WTC11 (cell line): ENCODE data around the gene RBBP4. TPM values are rescaled to one million over a fixed set of nuclear protein-coding genes. Genes with fewer than 3 reads are reported as not detected.
"Not testable (repeated sequence)": the region's sequence is repeated elsewhere in the genome, so short reads cannot be mapped to it uniquely, and the experiment has no call there.

ENCODE experiments used
- ATAC-seq: fragments of 200-7000 bp; cut with Tn5 transposase; 2 replicates; pipeline ENCODE4 v1.10.0; 2021; ENCODE audit warnings: mild to moderate bottlenecking, moderate library complexity
- CTCF ChIA-PET: fragments of 300-600 bp; sonication (Branson Sonifier 250); formaldehyde crosslinking; loops from one replicate; lab custom pipeline; 2021; ENCODE audit warnings: antibody characterized with exemption; lab: Charles Lee
- POLR2A ChIA-PET: fragments of 350-600 bp; sonication (Branson Sonifier 250); formaldehyde crosslinking; loops from one replicate; lab custom pipeline; 2021; ENCODE audit warnings: antibody characterized with exemption; lab: Charles Lee
- DNase-seq: peaks from one replicate; pipeline ENCODE4 v3.0.0; 2021; ENCODE audit warnings: low spot score
- H3K27ac Mint-ChIP-seq: 2 replicates; pipeline ENCODE4 v1.8.0; 2021; ENCODE audit warnings: mixed read lengths
- H3K27me3 Mint-ChIP-seq: 2 replicates; pipeline ENCODE4 v1.8.0; 2021; ENCODE audit warnings: low read depth, mild to moderate bottlenecking, moderate library complexity, mixed read lengths
- H3K36me3 Mint-ChIP-seq: 2 replicates; pipeline ENCODE4 v1.8.0; 2021; ENCODE audit warnings: mixed read lengths
- H3K4me1 Mint-ChIP-seq: 2 replicates; pipeline ENCODE4 v1.8.0; 2022; ENCODE audit warnings: mixed read lengths
- H3K4me3 Mint-ChIP-seq: 2 replicates; pipeline ENCODE4 v1.8.0; 2021; ENCODE audit warnings: mild to moderate bottlenecking, moderate library complexity, mixed read lengths
- H3K9me3 Mint-ChIP-seq: 2 replicates; pipeline ENCODE4 v1.8.0; 2021; ENCODE audit warnings: mixed read lengths
- CREM ChIP-seq: sonication (generic); formaldehyde crosslinking; IDR thresholded peaks from 2 replicates; pipeline ENCODE4 v1.8.1; 2022; ENCODE audit warnings: mild to moderate bottlenecking, missing genetic modification reagents, moderate library complexity
- FOXJ3 ChIP-seq: sonication (generic); formaldehyde crosslinking; IDR thresholded peaks from 2 replicates; pipeline ENCODE4 v1.9.0; 2021; ENCODE audit warnings: missing genetic modification reagents, mild to moderate bottlenecking, borderline replicate concordance
- GABPB1 ChIP-seq: sonication (generic); formaldehyde crosslinking; IDR thresholded peaks from 2 replicates; pipeline ENCODE4 v1.8.1; 2023; ENCODE audit warnings: mild to moderate bottlenecking, missing genetic modification reagents
- HMGA2 ChIP-seq: fragments of 250-450 bp; sonication (Bioruptor Pico); IDR thresholded peaks from 2 replicates; pipeline ENCODE4 v1.4.0; 2021; ENCODE audit warnings: mild to moderate bottlenecking, moderate library complexity
- NFYB ChIP-seq: sonication (generic); formaldehyde crosslinking; conservative IDR thresholded peaks from 2 replicates; pipeline ENCODE4 v1.8.0; 2022; ENCODE audit warnings: low read depth, missing genetic modification reagents
- NR1H2 ChIP-seq: sonication (generic); formaldehyde crosslinking; IDR thresholded peaks from 2 replicates; pipeline ENCODE4 v1.9.0; 2021; ENCODE audit warnings: mild to moderate bottlenecking, moderate library complexity, missing genetic modification reagents
- TCF7 ChIP-seq: sonication (generic); formaldehyde crosslinking; IDR thresholded peaks from 2 replicates; pipeline ENCODE4 v1.8.0; 2022; ENCODE audit warnings: mild to moderate bottlenecking, low read depth, missing genetic modification reagents, moderate library complexity
- ZNF263 ChIP-seq: sonication (generic); formaldehyde crosslinking; IDR thresholded peaks from 2 replicates; pipeline ENCODE4 v1.8.1; 2022; ENCODE audit warnings: low read depth, mild to moderate bottlenecking, moderate library complexity, missing genetic modification reagents
- ZNF416 ChIP-seq: fragments of 250-450 bp; sonication (Bioruptor Pico); IDR thresholded peaks from 2 replicates; pipeline ENCODE4 v1.9.0; 2021; ENCODE audit warnings: mild to moderate bottlenecking, inconsistent platforms
- ZNF423 ChIP-seq: fragments of 250-450 bp; sonication (Bioruptor Pico); IDR thresholded peaks from 2 replicates; pipeline ENCODE4 v2.1.2; 2022; ENCODE audit warnings: mild to moderate bottlenecking, moderate library complexity
- total RNA-seq: library from RNA; stranded (reverse); gene quantifications from 3 replicates; pipeline ENCODE4 v1.2.3, GENCODE V29; 2021
- TF ChIP-seq, protein P1 (sequence below): sonication (generic); formaldehyde crosslinking; IDR thresholded peaks from 2 replicates; pipeline ENCODE4 v1.8.1; 2023; ENCODE audit warnings: mild to moderate bottlenecking, missing genetic modification reagents
- TF ChIP-seq, protein P2 (sequence below): sonication (generic); formaldehyde crosslinking; IDR thresholded peaks from 2 replicates; pipeline ENCODE4 v1.8.1; 2022; ENCODE audit warnings: mild to moderate bottlenecking, missing genetic modification reagents, moderate library complexity, borderline replicate concordance
- TF ChIP-seq, protein P3 (sequence below): fragments of 250-450 bp; sonication (Bioruptor Pico); IDR thresholded peaks from 2 replicates; pipeline ENCODE4 v1.9.0; 2021; ENCODE audit warnings: moderate library complexity, mild to moderate bottlenecking, inconsistent platforms, borderline replicate concordance
- TF ChIP-seq, protein P4 (sequence below): sonication (generic); formaldehyde crosslinking; conservative IDR thresholded peaks from 2 replicates; pipeline ENCODE4 v1.8.1; 2023; ENCODE audit warnings: mild to moderate bottlenecking, low read depth, missing genetic modification reagents, moderate library complexity
- TF ChIP-seq, protein P5 (sequence below): sonication (generic); formaldehyde crosslinking; IDR thresholded peaks from 2 replicates; pipeline ENCODE4 v1.8.1; 2023; ENCODE audit warnings: mild to moderate bottlenecking, missing genetic modification reagents, borderline replicate concordance

Gene RBBP4
- total RNA-seq, 1 experiment from 2014 or later: 331 TPM

DNA sequence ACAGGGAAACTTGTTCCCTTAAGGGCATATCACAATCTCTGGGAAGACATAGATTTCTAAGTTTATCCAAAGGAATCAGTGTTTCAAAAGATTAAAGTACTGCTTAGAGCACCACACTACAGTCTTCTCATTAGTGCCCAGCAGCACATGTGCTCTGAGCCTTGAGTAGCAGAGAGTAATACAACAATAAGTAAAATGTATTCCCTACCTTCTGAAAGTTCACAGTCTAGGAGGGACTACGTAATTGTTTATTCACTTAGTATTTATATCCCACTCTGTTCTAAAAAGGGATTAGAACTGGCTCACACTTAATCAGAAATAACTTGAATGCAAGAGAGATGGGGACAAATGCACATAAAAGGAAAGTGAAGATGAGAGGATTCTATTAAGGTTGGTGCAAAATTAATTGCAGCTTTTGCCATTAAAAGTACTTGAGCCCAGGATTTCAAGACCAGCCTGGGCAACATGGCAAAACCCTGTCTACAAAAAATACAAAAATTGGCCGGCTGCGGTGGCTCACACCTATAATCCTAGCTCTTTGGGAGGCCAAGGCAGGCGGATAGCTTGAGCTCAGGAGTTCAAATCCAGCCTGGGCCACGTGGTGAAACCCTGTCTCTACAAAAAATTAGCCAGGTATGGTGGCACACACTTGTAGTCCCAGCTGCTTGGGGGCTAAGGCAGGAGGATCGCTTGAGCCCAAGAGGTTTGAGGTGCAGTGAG lies 42.6 kb downstream of the RBBP4 start (continued):
- TF ChIP-seq, protein P1, sequence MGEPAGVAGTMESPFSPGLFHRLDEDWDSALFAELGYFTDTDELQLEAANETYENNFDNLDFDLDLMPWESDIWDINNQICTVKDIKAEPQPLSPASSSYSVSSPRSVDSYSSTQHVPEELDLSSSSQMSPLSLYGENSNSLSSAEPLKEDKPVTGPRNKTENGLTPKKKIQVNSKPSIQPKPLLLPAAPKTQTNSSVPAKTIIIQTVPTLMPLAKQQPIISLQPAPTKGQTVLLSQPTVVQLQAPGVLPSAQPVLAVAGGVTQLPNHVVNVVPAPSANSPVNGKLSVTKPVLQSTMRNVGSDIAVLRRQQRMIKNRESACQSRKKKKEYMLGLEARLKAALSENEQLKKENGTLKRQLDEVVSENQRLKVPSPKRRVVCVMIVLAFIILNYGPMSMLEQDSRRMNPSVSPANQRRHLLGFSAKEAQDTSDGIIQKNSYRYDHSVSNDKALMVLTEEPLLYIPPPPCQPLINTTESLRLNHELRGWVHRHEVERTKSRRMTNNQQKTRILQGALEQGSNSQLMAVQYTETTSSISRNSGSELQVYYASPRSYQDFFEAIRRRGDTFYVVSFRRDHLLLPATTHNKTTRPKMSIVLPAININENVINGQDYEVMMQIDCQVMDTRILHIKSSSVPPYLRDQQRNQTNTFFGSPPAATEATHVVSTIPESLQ (CRISPR knock-in tag): no peak
- no peak for TF ChIP-seq NR1H2 (CRISPR knock-in tag)
- TF ChIP-seq, protein P2, sequence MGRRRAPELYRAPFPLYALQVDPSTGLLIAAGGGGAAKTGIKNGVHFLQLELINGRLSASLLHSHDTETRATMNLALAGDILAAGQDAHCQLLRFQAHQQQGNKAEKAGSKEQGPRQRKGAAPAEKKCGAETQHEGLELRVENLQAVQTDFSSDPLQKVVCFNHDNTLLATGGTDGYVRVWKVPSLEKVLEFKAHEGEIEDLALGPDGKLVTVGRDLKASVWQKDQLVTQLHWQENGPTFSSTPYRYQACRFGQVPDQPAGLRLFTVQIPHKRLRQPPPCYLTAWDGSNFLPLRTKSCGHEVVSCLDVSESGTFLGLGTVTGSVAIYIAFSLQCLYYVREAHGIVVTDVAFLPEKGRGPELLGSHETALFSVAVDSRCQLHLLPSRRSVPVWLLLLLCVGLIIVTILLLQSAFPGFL (CRISPR knock-in tag): no peak
- no peak for TF ChIP-seq FOXJ3
- no peak for TF ChIP-seq ZNF416
- TF ChIP-seq ZNF263 (CRISPR knock-in tag): no peak

DNA sequence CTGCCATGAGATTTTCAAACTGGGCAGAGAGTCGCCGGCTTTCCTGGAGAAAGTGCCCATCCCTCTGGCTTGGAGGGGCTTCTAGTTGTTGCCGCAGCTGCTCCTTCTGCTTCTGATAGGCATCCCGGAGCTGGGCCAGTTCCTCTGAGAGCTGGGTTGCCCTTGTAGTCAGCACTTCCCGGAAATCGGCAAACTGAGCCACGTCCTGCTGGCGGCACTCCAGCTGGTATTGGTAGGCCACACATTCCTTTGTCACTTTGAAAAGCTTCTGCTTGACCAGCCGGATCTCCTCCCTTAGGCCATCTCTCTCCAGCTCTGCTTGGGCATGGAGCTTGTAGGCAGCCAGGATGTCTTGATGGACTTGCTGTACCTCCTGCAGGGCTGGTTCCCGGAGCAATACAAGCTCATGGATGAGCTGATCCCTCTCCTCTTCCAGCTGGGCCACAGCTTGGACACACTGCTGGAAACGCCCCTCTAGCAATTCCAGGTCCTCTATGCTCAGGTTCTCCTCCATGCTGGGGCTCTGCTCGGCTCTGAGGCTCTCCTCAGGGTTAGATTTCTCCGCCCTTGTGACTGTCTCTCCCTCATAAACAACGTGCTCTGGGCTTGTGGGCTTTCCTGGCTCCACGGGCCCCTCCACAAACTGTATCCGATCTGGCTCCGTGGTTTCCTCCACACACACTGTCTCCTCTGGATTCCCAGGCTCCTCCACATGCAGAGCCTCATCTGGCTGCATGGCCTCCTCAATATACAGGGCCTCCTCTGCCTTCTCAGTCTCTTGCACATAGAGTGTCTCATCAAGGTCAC lies 44.3 kb downstream of the RBBP4 start:
- Mint-ChIP-seq H3K4me1 (peaks cover 5% of the 10 kb centered on the region), H3K36me3 (no peaks in the 10 kb centered on the region), H3K27ac (no peak overlapping the region), H3K4me3 (no peak overlapping the region), H3K27me3 (peaks cover 2% of the 10 kb centered on the region), H3K9me3 (no peaks in the 10 kb centered on the region)
- CTCF ChIA-PET: interaction anchor here (0.6 to 2.5 kb wide), 6 partner anchors 10 to 177 kb away, joined by 3 to 19 read pairs (median 4); no protein-coding TSS in a partner anchor
- TF ChIP-seq CREM (CRISPR knock-in tag) (no peak), GABPB1 (CRISPR knock-in tag) (peak; percentile 27; the same call in 1 of the 2 replicates)
- POLR2A ChIA-PET: interaction anchor here (1.1 kb wide), 1 partner anchor 79 kb away, joined by 3 read pairs; no protein-coding TSS in a partner anchor
- DNase-seq (no peak), ATAC-seq (peak; percentile 32)

DNA sequence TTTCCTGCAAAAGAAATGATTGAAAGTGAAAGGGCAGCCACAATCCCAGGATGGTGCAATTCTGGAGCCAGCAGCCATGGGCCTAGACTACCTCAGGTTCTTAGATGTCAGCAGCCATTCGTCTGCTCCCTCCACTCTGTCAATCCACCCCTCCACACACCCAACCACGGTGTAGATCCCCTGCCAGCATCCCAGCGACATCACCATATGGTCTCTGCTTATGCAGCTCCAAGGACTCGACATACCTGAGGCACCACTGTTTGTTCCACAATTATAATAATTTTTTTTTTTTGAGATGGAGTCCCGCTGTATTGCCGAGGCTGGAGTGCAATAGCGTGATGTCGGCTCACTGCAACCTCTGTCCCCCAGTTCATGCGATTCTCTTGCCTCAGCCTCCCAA lies 45.0 kb downstream of the RBBP4 start:
- Mint-ChIP-seq H3K27me3 (peaks cover 7% of the 10 kb centered on the region), H3K4me1 (peaks cover 5% of the 10 kb centered on the region), H3K36me3 (no peaks in the 10 kb centered on the region), H3K27ac (no peak overlapping the region)
- no peak for ATAC-seq
- POLR2A ChIA-PET: no interaction called here
- TF ChIP-seq FOXJ3: no peak
- TF ChIP-seq, protein P3, sequence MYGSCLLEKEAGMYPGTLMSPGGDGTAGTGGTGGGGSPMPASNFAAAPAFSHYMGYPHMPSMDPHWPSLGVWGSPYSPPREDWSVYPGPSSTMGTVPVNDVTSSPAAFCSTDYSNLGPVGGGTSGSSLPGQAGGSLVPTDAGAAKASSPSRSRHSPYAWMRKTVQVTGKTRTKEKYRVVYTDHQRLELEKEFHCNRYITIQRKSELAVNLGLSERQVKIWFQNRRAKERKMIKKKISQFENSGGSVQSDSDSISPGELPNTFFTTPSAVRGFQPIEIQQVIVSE (CRISPR knock-in tag): no peak
- TF ChIP-seq HMGA2: no peak
- TF ChIP-seq ZNF423 (CRISPR knock-in tag): no peak
- TF ChIP-seq TCF7 (CRISPR knock-in tag): no peak
- TF ChIP-seq, protein P4, sequence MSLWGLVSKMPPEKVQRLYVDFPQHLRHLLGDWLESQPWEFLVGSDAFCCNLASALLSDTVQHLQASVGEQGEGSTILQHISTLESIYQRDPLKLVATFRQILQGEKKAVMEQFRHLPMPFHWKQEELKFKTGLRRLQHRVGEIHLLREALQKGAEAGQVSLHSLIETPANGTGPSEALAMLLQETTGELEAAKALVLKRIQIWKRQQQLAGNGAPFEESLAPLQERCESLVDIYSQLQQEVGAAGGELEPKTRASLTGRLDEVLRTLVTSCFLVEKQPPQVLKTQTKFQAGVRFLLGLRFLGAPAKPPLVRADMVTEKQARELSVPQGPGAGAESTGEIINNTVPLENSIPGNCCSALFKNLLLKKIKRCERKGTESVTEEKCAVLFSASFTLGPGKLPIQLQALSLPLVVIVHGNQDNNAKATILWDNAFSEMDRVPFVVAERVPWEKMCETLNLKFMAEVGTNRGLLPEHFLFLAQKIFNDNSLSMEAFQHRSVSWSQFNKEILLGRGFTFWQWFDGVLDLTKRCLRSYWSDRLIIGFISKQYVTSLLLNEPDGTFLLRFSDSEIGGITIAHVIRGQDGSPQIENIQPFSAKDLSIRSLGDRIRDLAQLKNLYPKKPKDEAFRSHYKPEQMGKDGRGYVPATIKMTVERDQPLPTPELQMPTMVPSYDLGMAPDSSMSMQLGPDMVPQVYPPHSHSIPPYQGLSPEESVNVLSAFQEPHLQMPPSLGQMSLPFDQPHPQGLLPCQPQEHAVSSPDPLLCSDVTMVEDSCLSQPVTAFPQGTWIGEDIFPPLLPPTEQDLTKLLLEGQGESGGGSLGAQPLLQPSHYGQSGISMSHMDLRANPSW: no peak
- TF ChIP-seq NFYB (CRISPR knock-in tag): no peak
- TF ChIP-seq, protein P5, sequence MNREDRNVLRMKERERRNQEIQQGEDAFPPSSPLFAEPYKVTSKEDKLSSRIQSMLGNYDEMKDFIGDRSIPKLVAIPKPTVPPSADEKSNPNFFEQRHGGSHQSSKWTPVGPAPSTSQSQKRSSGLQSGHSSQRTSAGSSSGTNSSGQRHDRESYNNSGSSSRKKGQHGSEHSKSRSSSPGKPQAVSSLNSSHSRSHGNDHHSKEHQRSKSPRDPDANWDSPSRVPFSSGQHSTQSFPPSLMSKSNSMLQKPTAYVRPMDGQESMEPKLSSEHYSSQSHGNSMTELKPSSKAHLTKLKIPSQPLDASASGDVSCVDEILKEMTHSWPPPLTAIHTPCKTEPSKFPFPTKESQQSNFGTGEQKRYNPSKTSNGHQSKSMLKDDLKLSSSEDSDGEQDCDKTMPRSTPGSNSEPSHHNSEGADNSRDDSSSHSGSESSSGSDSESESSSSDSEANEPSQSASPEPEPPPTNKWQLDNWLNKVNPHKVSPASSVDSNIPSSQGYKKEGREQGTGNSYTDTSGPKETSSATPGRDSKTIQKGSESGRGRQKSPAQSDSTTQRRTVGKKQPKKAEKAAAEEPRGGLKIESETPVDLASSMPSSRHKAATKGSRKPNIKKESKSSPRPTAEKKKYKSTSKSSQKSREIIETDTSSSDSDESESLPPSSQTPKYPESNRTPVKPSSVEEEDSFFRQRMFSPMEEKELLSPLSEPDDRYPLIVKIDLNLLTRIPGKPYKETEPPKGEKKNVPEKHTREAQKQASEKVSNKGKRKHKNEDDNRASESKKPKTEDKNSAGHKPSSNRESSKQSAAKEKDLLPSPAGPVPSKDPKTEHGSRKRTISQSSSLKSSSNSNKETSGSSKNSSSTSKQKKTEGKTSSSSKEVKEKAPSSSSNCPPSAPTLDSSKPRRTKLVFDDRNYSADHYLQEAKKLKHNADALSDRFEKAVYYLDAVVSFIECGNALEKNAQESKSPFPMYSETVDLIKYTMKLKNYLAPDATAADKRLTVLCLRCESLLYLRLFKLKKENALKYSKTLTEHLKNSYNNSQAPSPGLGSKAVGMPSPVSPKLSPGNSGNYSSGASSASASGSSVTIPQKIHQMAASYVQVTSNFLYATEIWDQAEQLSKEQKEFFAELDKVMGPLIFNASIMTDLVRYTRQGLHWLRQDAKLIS (CRISPR knock-in tag): no peak
- TF ChIP-seq, all 79 proteins: peak for 0
- no peak for DNase-seq
- Mint-ChIP-seq H3K4me3 (no peak overlapping the region), H3K9me3 (no peaks in the 10 kb centered on the region)
- CTCF ChIA-PET: no interaction called here

DNA sequence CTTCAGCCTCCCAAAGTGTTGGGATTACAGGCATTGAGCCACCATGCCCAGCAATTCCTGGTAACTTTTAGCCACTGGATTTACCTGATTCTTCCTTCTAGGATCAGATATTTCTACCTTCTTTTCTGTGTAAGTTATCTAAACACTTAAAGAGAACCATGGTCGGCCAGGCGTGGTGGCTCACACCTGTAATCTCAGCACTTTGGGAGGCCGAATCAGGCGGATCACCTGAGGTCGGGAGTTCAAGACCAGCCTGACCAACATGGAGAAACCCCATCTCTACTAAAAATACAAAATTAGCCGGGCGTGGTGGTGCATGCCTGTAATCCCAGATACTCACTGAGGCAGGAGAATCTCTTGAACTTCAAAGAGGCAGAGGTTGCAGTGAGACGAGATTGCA lies 46.0 kb downstream of the RBBP4 start:
- CTCF ChIA-PET: interaction anchor here (1.9 to 2.5 kb wide), 2 partner anchors 12 to 16 kb away, joined by 8 to 30 read pairs; no protein-coding TSS in a partner anchor
- H3K36me3 Mint-ChIP-seq, DNase-seq, H3K4me1 Mint-ChIP-seq, H3K4me3 Mint-ChIP-seq, H3K27ac Mint-ChIP-seq, POLR2A ChIA-PET, ATAC-seq, H3K9me3 Mint-ChIP-seq: not testable (repeated sequence)
- H3K27me3 Mint-ChIP-seq: peaks cover 16% of the 10 kb centered on the region
